Measurements from ENCODE around the gene SYCE3.
A peak's percentile ranks its signal among the peaks of the same experiment; 100 is the strongest.
"Not testable (repeated sequence)": the region's sequence is repeated elsewhere in the genome, so short reads cannot be mapped to it uniquely, and the experiment has no call there.

Gene SYCE3

GRCh38 chr22:50520826-50521453, 41.8 kb downstream of the SYCE3 start:
- DNase-seq (ENCODE audit: low read depth in 2 of 2): no peak

- DNase-seq (ENCODE audit: low read depth in 2 of 2): not testable (repeated sequence)
These were observed 42.5 kb downstream of the SYCE3 start for GRCh38 chr22:50520184-50520583.

DNA sequence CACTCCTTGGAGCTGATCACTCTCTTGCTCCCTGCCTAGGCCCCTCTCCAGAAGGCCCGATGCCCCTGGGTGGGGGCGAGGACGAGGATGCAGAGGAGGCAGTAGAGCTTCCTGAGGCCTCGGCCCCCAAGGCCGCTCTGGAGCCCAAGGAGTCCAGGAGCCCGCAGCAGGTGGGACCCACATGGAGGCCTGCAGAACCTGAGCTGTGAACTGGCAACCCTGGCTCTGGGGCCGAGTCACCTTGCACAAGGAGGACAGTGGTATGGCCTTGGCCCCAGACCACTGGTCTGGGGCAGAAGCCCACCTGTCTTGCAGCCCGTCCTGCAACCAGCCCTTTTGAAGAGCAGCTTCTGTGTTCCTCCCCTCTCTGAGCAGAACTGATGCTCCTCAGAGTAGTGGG, 43.6 kb downstream of the SYCE3 start:
- DNase-seq (ENCODE audit: low read depth in 2 of 2): no peak

DNA sequence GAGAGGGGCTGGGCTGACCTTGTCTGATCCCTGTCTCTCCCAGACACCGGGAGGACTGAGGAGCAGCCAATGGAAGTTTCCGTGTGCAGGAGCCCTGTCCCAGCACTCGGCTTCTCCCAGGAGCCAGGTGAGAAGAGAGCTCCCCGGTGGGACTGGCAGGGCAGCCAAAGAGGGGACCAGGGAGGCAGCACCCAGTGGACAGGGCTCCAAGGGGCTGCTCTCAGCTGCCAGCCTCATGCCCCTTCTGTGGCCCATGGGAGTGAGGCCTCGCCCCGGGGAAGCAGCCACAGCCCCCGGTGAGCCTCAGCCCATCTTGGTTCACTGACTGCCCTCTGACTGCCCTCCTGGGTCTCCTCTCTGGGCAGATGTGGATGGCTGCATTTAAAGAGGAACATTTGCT, 44.1 kb downstream of the SYCE3 start:
- no peak for DNase-seq (ENCODE audit: low read depth in 2 of 2)

GRCh38 chr22:50517495-50518260, 45.0 kb downstream of the SYCE3 start:
- no peak for DNase-seq (ENCODE audit: low read depth in 2 of 2)

GRCh38 chr22:50516891-50517290, 45.8 kb downstream of the SYCE3 start:
- no peak for DNase-seq (ENCODE audit: low read depth in 2 of 2)

- no peak for DNase-seq (ENCODE audit: low read depth in 2 of 2)
These were observed 46.7 kb downstream of the SYCE3 start for GRCh38 chr22:50516068-50516467.

GRCh38 chr22:50513175-50513574, 49.5 kb downstream of the SYCE3 start:
- DNase-seq (ENCODE audit: low read depth in 2 of 2): no peak

DNA sequence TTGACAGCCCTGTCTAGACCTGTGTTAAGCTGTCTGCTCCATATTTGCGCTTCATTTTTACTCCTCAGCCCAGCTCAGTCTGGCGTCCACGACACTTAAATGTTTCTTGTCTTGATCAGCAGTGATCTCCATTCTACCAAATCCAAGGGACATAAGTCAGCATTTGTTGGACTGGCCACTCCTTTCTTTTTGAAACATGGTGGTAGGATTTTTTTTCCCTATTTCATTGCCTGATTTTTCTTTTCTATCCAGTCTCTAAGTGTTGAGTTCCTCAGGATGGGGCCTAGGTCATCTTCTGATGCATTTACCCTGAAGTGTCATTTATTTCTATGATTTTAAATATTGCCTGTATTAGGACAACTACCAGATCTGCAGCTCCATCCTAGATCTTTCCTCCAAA, 53.8 kb downstream of the SYCE3 start:
- DNase-seq (ENCODE audit: low read depth in 2 of 2): no peak

DNA sequence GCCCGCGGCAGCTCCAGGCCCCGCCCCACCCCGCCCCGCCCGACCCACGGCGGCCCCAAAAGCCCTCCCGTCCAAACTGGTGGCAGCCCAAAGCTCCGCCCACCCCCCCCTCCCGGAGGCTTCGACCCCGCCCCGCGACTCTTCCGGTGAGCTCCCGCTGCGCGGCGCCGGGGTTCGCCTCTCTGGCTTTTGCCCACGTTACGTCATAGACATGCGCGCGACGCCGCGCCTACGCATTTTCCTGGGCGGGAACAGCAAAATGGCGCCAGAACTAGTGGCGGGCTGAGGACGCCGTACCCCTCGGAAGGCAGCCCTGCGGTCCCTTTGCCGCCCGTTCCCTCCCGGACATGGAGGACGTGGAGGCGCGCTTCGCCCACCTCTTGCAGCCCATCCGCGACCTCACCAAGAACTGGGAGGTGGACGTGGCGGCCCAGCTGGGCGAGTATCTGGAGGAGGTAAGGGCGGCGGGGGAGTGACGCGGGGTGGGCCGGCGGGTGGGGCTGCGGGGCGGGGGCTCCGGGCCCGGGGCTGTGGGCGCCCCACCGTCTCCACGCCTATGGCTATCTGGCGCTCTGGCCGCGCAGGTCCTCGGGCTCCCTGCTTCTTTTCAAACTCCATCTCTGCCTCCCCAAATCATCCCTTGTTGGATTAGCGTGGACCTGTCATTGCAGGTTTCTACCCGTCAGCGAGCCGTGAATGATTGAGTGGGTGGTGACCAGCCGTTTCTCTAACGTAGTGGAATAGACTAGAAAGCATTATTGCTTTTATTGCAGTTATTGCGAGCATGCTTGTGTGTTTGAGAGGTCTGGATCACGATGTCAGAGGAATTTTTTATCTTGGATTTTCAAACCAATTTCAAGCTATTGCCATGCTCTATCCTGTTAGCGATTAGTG, 54.5 kb downstream of the SYCE3 start, which contains the start of gene NCAPH2:
TSS of gene NCAPH2 (plus strand) at position 234 of the 894 bp plus-strand sequence. CDS start at position 348, 114 bp downstream.
- DNase-seq (ENCODE audit: low read depth in 2 of 2): peak; percentile 95 to 96

- peak; percentile 88 to 94 for DNase-seq (ENCODE audit: low read depth in 2 of 2)
These were observed 55.2 kb downstream of the SYCE3 start, which contains the start of gene LMF2 for GRCh38 chr22:50507421-50507990. Gene LMF2, minus strand, starts transcription at chr22:50507702. Its CDS starts 27 bp downstream, at chr22:50507675.

DNA sequence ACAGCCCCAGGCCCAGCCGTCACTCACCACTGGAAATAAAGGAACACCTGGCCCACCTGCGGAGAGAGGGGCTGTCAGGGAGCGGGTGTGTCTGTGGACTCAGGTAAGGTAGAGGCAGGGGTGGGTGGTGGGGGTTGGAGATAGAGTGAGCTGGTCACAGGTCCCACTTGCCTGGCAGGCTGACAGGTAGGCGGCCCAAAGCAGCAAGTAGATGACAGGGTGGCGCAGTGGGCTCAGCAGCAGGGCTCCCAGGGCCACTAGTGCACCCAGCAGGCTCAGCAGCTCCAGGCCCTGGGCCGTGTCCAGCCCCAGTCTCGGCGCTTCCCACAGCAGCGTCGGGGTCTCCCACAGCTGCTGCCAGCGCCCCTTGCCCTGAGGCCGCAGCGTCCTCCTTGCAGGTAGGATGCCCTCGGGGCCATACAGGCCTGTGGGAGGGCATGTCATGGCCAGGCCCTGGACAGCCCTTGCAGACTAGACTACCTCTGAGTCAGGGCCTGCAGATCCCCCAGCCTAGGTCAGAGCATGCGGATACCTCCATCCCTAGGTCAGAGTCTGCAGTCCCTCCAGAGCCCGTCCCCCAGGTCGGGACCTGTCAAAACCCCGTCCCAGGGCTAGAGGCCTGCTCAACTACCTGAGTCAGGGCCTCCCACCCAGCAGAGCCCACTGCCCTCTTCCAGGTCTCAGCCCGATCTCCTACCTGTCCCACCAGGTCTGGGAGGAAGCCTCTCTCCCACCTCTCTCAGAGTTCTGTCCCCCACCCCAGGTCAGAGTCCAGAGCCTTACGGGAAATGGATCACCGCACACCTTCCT, 55.9 kb downstream of the SYCE3 start:
- no peak for DNase-seq (ENCODE audit: low read depth in 2 of 2)

GRCh38 chr22:50505776-50506610, 56.7 kb downstream of the SYCE3 start:
- DNase-seq (ENCODE audit: low read depth in 2 of 2): no peak

DNA sequence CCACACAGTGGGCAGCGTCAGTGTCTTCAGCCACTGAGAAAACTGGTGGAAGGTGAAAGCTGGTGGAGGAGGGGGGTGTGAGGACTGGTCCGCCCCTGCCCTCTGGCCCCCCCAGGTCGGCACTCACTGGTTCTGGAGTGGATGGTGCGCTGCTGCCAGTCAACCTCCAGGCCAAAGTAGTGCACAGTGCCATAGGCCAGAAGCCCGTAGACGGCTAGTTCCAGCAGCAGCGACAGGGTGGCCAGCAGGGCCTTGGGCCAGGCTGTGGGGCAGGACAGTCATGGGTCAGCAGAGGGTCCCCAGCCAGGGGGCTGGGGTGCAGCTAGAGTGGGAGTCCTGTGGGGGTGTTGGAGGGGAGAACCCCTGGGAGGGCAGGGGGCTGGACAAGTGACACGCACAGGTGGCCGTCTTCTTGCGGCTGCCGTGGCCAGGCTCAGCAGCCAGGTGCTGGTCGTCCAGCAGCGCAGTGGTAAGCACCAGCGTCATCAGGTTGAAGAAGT, 57.4 kb downstream of the SYCE3 start:
- no peak for DNase-seq (ENCODE audit: low read depth in 2 of 2)

- no peak for DNase-seq (ENCODE audit: low read depth in 2 of 2)
These were observed 58.1 kb downstream of the SYCE3 start for GRCh38 chr22:50504369-50505211.

DNA sequence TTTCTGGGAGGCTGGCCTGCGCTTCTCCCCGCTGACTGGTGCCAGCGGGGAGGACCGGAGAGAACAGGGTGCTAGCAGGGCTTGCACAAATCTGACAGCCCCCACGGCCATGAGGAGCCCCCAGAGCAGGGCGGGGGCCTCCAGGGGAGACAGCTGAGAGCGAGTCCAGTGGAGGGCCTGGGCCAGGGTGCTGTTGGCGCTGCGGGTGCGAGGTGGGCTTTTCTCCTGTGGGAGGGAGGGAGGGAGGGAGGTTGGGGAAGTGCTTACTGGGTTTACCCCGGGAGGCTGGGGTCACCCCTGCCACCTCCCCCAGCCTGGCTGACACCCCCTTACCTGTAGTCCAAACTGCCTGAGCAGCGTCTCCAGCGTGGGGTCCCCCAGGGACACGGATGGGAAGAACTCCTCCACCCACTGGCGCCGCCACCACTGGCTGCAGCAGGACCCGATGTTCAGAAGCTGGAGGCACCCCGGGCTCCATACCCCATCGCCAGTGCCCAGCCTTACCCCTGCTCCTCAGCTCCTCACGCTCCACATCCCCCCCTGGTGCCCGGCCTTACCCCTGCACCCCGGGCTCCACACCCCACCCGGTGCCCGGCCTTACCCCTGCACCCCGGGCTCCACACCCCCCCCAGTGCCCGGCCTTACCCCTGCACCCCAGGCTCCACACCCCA, 59.1 kb downstream of the SYCE3 start:
- DNase-seq (ENCODE audit: low read depth in 2 of 2): no peak

DNA sequence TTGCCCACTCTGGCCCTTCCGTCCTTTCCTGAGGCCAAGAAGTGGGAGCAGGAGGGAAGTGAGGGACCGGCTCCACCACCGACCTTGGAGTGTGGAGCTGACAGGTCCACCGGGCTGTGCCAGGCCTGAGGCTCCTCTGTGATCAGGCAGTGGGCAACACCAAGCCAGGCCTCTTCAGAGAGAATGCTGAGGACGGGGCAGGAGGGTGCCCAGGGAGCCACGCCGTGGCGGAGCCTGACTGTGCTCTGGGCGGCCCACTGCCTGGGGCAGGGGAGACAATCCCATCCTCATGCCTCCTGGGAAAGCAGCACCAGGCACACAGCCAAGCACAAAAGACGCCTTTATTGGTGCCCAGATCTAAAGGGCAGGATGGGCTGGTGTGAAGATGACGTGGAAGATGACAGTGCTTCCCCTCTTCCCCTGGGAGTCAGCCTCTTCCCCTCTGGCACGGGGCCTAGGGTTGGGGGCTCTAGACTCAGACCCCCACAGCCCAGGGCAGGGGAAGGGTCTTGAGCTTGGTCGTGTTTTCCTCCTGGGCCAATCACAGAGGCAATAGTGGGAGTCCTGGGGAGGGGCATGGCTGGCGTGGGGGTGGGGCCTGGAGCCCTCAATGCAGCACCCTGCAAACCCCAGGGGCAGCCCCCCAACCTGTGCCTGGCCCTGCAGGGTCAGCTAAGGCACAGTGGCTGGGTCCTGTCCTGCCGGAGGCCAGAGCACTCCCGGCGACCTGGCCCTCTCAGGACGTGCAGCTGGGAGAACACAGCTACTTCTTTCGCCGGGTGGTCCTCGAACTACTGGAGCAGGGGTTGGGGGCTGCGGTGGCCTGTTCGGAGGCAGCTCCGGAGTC, 59.9 kb downstream of the SYCE3 start:
- DNase-seq (ENCODE audit: low read depth in 2 of 2): no peak

Data from stimulated activated CD4-positive, alpha-beta T cell treated with anti-CD3 and anti-CD28 coated beads, Interleukin-15, amount 100 ng/mL, for 48 hours (primary cell).